GM18873 (cell line): ENCODE data around the gene RABL2B.

Experiments used
- ATAC-seq: cut with Tn5 transposase; IDR thresholded peaks from one replicate; pipeline ENCODE4 v1.9.1; 2021; ENCODE audit warnings: mild to moderate bottlenecking, moderate library complexity, moderate number of reproducible peaks; ENCODE audit not compliant: unreplicated experiment, low FRiP score

Gene RABL2B

DNA sequence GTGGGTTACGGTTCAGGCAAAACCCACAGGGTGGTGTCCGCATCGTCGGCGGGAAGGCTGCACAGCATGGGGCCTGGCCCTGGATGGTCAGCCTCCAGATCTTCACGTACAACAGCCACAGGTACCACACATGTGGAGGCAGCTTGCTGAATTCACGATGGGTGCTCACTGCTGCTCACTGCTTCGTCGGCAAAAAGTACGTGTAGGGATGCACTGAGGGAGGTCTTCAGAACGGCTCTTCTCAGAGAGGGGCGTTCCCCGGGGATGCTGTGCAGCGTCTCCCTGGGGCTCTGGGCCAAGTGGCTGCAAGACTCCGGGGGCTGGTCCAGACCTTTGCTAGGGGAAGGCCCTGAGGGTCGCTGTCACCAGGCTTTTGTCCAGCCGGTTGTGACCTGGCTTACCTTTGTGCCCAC, 44.2 kb downstream of the RABL2B start:
- no peak for ATAC-seq

DNA sequence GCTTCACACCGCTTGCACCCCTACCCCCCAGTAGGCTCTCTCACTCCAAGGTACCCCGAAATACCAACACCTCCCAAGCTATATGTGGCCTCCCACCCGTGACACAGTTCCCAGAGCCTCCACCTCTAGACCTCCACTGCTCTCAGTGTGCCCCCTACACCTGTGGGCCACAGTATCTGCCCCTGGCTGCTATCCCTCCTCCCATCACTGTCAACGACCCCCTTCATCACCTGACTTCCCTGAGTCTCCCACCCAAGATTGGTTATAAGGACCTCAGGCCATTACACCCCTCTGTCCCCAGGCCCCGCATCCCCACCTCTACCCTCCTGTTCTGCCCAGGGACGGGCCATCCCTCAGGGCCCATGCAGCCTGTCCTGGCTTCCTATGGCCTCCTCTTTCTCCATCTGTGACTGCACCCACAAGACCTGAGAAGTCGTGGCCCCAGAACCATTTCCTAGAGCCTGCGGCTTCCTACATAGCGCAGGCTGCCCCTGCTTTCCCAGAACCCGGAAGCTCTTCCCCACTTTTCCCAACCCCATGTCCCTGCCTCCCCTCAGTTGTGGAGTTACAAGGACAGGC, 44.7 kb downstream of the RABL2B start:
- ATAC-seq, result no peak

DNA sequence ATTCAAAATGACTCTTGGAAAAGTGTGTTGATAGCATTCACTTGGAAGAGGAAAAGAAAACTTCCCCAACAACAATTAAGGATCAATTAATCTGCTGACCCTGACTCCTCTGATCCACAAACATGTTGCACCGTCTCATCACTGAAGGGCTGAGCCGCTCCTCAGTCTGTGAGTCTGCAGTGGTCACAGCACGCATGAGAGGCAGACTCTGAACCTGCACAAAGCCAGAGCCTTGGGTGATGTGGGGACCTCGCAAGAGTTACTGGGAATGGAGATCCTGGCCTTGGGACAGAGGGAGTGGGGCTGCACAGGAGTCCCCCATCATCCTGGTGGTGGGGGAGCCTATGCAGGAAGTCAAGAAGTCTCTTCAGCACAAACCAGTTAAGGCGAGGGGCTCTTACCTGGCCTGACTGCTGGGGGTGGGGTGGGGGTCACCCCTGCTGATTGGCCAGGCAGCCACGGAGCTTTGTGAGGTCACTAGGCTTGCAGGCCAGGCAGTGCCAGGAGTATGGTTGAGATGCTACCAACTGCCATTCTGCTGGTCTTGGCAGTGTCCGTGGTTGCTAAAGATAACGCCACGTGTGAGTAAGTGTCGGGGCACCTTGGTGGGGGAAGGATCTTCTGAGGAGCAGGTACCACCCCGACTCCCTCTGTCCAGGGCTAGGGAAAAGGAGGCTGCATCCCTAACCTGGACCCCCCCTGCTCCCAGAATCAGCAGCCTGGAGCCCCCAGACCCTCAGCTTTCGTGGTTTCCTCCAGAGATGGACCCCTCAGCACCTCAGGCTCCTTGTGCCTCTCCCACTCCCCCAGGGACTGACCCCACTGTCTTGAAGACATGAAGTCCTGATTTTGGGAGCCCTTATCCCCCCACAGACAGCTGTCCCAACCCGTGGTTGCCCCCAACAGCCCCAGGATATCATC, 45.4 kb downstream of the RABL2B start, which contains the start of gene ACR:
Gene ACR, plus strand, starts transcription at position 477 of the 921 bp plus-strand sequence. Its CDS starts 32 bp downstream, at position 509.
- ATAC-seq, result no peak

DNA sequence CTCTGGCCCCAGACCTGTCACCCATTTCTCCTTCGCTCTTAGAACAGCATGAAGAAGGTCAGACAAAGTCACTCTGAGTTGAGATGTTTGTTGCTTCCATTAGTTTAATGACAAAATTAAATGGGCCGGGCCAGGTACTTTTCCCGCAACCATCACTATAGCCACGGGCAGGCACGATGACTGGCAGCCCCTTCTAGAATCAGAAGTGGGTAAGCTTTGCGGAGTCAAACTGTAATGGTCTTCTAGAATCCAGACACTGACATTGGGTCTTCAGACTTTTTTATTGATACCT, 47.8 kb downstream of the RABL2B start:
- no peak for ATAC-seq

DNA sequence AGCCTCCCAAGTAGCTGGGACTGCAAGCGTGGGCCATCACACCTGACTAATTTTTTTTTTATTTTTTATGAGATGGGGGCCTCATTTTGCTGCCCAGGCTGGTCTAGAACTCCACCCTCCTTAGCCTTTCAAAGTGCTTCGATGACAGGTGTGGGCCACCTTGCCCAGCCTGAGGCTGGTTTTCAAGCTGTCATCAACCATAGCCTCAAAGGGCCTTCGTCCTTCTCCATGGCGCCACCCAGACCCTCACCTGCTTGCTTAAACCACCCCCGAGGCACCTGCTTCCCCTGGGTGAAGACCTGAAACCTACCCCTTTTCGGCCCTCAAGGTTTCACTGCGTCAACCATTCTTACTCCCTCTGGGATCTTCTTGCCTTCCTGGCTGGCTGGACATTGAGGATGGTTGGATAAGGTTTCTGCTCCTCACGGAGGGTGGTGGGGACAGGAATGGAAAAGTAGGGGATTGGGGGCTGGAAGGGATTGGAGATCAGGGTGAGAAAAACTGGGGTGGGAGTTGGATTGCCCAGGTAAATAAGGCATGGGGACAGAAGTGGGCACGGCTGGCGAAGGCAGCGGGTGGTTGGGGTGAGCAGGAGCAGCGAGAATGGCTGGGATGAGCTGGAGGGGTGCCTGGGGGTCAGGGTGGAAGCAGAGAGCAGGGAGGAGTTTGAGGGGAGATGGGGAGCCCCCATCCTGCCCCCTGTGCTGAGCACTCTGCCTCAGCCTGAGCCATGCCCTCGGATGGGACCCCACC, 48.3 kb downstream of the RABL2B start:
- no peak for ATAC-seq

DNA sequence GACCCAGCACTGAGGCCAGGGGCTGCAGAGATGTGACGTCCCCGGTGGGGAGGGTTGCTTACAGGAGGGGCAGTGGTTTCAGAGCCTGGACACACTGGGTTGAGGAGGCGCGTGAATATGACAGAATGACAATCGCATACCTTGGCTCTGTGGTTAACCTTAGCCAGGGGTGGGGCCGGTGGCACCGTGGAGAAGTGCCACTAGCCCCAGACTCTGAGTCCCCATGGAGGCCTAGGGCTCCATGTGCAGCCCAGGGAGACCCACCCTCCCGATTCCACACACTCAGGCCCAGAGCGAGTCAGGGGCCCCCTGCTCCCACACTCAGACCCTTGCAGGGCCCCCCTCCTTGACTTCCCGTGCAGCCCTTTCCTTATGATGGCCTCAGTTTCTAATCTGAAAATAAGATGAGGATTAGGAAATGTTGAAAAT, 49.1 kb downstream of the RABL2B start:
- no peak for ATAC-seq

DNA sequence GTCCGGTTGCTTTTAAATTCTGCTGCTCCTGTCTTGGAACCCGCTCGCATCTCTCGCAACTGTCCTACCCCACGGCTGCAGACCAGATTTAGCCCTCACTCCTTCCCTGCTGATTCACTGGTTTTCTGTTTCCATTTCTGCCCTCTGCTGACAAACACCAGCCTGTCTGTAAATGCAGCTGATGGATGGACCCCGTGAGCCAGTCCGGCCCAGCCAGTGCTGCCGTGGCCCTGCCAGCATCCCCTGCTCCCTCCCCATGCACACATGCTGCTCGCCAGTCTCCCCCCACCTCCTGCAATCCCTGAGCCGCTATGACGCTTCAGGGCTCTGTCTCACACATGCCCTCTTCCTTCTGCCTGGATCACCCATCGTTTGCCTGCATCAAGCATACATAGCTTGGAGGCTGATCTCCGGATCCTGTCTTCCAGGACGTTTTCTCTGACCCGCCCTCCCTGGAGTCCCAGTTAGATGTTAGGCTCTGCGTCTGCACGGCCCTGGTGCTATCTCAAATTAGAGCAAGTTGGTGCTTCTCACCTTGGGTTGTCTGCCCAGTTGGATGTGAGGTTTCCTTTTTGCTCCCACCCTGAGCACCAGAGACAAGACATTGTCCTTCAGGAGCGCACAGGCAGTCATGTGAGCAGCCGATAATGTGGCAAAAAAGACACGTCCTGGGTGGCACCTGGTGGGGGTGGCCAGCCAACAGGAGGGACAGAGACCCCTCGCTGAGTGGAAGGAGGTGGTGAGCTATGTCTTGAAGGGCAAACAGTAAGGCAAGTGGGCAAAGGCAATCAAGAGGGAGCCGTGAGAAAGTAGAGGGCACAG, 49.7 kb downstream of the RABL2B start:
- no peak for ATAC-seq

DNA sequence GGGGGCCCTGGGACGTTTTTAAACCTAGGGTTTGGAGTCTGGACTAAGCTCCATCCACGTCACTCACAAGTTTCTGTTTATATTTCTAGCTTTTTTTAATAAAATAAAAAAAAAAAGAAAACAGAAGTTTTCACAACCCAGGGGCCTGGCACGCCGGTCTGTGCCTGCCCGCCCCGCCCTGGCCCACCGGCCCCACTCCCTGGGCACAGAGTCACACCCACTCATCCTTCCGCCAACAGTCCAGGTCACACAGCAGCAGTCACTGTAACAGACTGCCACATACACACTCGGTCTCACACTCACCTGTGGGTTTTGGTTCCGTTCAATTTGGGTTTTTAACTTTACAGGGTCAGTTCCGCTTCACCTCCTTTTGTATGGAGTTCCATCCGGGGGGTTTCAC, 50.8 kb downstream of the RABL2B start:
- no peak for ATAC-seq

DNA sequence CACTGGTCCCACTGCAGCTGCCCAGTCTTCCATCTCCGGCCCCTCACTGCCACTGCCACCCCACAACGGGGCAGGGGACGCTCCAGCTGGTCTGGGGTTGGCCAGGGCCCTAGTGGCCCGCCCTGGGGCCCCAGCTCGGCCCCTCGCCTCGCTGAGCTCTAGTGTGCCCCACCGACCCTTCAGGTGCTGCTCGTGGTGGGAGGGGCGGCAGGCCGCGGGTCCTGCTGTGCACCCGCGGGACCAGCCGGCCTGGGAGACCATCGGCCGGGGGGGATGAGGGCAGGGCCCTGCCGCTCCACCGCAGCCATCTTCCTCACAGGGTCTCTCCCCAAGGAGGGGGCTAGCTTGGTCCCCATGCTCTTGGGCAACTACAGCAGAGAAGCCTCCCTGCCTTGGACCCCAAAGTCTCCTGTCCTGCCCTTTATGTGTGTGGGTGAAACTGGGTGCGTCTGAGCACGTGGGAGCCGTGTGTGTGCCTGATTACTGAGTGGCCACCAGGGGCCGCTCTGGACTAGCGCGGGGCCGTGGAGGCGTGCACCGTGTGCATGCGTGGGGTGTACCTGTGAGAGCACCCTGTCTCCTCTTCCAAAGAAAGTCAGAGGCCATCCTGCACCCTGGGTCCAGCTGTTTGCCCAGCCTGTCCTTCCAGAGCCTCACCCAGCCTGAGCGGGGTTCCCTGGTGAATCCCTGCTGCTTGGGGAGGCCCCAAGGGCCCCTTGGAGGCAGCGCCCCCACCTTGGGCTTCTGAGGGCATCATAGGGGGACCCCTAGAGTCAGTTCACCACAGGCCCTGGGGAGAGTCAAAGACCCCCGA, 51.4 kb downstream of the RABL2B start:
- ATAC-seq, result no peak

DNA sequence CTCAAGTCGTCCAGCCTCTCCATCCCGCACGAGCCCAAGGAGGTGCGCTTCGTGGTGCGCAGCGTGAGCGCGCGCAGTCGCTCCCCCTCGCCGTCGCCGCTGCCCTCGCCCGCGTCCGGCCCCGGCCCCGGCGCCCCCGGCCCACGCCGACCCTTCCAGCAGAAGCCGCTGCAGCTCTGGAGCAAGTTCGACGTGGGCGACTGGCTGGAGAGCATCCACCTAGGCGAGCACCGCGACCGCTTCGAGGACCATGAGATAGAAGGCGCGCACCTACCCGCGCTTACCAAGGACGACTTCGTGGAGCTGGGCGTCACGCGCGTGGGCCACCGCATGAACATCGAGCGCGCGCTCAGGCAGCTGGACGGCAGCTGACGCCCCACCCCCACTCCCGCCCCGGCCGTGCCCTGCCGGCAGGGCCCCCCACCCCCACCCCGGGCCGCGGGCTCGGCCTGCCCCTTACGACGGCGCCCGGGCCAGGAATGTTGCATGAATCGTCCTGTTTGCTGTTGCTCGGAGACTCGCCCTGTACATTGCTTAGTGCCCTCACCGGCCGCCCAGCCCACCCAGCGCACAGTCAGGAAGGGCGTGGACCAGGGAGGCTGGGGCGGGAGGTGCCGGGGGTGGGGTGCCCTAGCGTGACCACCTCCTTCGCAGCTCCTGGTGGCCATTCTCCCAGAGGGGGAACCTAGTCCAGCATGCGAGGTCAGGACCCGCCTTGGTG, 52.3 kb downstream of the RABL2B start:
- ATAC-seq, result no peak

DNA sequence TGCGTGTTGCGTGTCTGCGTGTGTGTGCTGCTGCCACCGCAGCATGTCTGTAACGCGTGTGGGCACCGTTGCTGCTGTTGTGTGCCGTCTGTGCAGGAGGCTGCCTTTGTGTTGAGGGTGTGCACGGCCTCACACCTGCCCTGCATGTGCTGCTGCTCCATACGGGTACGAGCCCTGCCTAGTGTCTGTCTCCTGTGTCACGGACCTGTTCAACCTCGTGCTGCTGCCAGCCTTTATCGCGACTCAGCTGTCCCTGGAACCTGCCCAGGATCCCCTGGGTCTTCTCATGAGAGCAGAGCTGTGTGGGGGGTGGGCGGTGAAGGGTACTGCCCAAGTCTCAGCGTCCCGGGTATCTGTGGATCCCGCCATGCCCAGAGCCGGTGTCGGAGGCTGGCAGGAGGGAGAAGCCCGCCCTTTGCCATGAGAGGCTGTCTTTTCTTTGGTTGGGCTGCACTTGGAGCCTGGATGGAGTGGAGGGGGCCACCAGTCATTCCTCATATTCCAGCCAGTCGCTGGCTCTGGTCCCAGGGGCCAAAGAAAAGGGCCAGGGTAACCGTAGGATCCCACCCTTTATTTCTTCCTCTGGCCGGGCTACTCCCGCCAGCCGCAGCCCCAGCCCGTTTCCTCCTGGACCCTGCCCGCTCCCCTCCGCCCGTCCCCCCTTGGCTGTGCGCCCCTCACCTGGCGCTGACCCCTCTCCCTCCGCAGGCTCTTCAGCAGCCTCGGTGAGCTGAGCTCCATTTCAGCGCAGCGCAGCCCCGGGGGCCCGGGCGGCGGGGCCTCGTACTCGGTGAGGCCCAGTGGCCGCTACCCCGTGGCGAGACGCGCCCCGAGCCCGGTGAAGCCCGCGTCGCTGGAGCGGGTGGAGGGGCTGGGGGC, 53.2 kb downstream of the RABL2B start:
- no peak for ATAC-seq

DNA sequence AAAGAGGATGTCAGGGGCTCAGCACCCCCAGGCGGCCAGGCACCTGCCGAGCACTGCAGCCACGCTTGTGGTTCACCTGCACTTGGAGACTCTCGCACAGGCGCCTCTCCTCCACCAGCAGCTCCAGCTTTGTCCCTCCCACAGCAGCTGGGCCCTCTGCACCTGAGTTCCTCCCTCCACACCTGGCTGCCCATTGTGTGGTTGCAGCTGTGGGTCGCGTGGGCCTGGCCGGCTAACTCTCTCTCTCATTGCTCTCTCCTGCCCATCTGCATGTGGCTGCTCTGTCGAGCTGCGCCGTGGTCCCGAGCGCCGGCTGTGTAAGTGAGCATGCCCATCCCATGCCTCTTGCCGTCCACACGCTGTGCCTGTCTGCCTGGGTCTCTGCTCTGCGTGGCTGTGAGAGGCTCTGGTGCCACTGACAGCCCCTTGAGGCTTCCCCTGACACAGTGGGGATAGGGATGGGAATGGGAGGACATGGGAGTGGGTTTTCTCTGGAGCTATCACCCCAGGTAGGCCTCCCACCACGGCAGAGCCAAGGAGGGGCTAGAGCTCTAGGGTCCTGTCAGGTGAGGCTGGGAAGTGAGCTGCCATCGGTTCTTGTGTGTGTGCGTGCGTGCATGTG, 53.9 kb downstream of the RABL2B start:
- no peak for ATAC-seq

DNA sequence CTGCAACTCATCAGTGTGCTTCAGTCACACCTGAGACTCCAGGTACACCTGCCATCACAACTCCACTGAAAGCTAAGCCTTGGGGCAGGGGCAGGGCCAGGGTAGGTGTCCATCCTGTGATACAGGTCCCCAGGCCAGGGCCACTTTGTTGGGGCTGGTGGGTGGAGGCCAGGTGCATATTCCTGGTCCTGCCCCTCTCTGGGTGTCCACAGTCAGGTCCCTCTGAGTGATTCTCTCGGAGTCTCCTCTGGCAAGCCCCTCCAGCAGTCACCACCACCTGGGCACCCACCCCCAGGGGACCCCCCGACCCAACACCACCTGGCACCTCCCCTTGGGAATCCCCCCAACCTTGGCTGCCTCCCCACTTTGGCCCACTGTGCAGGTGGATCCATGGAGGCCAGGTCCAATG, 54.9 kb downstream of the RABL2B start:
- ATAC-seq, result no peak

DNA sequence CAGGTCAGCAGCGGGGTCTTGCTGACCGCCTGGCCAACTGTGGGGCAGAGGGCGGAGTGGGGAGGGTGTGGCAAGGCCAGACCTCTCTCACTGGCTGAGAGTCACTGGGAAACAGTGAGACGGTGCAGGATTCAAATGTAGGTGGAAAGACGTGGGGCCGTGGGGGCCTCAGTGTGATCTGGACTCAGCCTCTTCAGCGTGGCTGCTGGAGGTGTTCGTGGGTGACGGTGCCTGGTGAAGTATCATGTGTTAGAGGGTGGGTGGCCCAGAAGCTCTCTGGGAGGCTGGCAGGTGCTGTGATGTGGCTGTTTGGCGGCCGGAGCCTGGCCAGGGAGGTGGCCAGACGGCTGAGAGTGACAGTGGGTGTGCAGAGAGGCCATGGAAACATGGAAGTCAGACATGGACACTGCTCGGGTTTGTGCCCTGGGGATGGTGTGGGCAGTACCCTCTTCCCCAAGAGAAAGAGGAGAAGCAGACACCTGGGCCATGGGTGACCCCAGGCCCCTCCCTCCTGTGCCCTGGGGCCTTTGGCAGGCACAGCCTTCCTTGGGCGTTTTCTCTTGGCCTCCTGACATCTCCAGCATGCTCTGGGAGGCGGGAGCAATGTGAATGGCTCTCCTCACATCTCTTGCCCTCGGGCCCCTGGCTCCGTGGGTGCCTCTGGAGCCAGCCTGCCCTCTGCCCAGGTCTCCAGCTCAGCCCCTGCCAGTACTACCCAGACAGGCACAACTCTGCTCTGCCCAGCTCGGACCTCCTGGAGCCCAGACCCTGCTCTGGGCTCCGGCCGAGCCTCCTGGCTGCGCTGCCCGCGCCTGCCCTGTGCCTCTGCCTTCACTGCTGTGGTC, 55.5 kb downstream of the RABL2B start:
- ATAC-seq, result no peak

DNA sequence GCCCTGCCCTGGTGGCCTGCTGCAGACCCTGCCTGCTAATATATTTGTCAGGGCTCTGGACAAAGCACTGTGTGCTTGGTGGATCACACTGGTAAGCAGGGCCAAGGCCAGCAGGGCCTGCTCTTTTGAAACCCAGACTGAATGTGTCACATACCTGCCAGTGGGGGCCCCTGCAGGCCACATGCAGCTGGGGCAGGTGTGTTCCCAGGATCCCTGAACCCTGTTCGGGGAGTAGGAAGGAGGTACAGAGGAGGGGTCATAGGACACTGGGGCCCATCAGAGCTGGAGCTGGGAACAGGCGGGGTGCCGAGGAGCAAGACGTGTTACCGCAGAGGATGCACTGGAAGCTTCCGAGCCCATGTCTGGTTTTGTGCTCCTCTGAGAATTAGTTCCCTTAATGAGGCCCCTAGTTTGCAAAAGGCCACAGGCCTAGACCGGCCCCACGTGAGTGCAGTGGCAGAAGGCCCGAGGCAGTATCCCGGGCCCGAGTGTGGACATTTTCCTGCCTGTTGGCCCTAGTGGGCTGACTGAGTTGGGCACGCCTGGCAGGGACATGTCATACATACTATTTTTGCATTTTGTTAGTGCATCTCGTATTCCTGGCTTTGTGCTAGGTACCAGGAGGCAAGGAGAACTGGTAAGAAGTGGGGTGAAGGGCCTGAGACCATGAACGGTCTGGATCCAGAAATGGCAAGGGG, 56.6 kb downstream of the RABL2B start:
- no peak for ATAC-seq

DNA sequence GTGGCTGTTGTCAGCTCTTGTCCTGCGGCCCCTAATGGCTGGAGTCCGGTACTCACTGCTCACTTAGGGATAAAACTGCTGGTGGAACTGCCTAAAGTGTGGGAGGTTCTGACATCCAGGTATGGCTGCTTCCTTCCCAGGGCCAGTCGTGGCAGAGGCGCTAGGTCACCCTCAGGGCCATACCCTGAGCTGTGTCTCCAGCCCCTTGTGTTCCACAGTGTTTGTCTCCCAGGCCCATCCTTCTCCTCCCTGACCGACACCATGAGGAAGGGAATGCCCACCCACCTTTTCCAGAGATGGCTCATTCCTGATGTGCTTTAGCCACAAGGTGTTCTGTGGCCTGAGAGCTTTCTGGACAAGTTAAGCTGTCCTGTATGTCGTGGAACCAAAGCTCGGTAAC, 57.8 kb downstream of the RABL2B start:
- ATAC-seq, result no peak
